Stimulated activated effector memory CD8-positive, alpha-beta T cell treated with anti-CD3 and anti-CD28 coated beads, Interleukin-12 subunit alpha, Interleukin-12 subunit beta, amount 100 ng/mL, for 72 hours (primary cell): ENCODE results near the gene FAM234B.

Experiments used
- ATAC-seq: fragments of 150-1000 bp; cut with Tn5 transposase; 2 replicates; pipeline ENCODE4 v1.10.0; 2021
- DNase-seq, 2 donors: peaks; one replicate each; pipeline ENCODE4 v3.0.0; 2021 to 2022; ENCODE audit warnings: low spot score in 2 of 2
- H3K27ac Mint-ChIP-seq: one replicate; pipeline ENCODE4 v1.8.0; 2022; ENCODE audit warnings: mild to moderate bottlenecking, mixed read lengths
- H3K36me3 Mint-ChIP-seq: one replicate; pipeline ENCODE4 v1.8.0; 2022; ENCODE audit warnings: mild to moderate bottlenecking, mixed read lengths
- H3K4me1 Mint-ChIP-seq: one replicate; pipeline ENCODE4 v1.8.0; 2022; ENCODE audit warnings: mixed read lengths
- H3K4me3 Mint-ChIP-seq: one replicate; pipeline ENCODE4 v1.8.0; 2022; ENCODE audit warnings: mild to moderate bottlenecking, mixed read lengths
- H3K9me3 Mint-ChIP-seq: one replicate; pipeline ENCODE4 v1.8.0; 2022; ENCODE audit warnings: mixed read lengths

Gene FAM234B, protein sequence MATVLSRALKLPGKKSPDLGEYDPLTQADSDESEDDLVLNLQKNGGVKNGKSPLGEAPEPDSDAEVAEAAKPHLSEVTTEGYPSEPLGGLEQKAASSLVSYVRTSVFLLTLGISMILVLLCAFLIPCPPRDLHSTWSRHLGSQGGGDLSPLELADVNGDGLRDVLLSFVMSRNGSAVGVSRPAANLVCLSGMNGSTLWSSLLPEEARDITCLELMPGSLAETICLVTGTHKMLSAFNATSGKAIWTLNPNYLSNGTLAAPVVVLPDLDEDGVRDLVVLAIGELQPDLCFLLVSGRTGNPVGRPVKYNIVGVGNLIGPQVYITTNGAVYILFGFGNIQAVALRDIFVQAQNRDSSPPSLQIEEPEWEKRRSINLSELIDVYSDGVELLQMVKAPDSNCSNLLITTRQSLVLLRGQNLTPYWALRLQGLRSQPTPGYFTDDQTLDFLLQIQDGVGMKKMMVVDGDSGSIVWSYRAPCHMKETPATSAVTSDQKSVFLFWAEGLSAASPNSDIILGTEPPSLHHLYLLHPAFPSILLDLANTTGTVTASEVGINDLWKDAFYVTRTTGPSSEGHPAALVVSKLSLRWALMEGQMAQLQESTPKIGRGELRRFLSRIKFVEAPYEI

DNA sequence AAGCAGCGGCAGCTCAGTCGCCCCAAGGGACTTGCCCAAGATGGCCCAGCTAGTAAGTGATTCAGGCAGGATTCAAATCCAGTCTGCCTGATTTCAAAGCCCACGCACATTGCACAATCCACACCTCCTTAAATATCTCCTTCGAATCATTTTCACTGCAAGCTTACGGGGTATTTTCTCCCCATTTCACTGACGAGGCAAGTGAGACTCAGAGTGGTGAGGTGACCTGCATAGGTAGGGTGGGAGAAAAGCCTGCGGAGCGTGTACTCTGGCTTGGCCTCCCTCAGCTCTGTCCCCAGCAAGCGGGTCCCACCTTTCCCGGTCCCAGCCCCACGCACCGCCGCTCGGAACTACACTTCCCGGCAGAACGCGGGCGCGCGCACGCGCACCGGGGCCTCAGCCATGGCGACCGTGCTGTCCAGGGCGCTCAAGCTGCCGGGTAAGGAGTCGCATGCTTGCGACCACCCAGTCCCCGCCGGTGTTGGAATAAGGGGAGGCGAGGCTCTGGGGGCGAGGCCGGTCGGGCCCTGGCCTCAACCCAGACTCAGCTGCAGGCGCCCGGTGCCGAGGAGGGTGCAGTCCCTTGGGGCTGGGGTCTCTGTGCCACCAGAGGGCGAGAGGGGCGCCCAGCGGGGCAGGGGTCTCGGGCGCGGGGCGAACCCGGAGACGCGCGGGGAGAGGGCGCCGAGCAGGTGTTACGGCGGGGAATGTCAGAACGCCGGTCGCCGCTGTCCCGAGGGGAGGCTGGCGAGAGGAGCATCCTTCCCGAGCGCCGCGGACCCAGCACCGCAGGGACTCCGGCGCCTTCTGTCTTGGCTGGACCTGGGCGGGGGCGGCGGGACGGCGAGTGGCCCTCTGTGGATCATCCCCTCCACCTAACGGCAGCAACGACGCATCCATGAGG, at the start of gene FAM234B:
Gene FAM234B (plus strand): TSS at position 380 of the 904 bp plus-strand sequence. CDS start 23 bp downstream, at position 403.
- peak; percentile 59 to 83 for DNase-seq
- H3K4me1 Mint-ChIP-seq: peaks cover 23% of the 10 kb centered on the region
- peak within 1 kb of the TSS; percentile 88 for H3K27ac Mint-ChIP-seq
- H3K4me3 Mint-ChIP-seq: peak within 1 kb of the TSS; percentile 78
- peak; percentile 86 for ATAC-seq
- H3K9me3 Mint-ChIP-seq: no peaks in the 10 kb centered on the region
- no peaks in the 10 kb centered on the region for H3K36me3 Mint-ChIP-seq

DNA sequence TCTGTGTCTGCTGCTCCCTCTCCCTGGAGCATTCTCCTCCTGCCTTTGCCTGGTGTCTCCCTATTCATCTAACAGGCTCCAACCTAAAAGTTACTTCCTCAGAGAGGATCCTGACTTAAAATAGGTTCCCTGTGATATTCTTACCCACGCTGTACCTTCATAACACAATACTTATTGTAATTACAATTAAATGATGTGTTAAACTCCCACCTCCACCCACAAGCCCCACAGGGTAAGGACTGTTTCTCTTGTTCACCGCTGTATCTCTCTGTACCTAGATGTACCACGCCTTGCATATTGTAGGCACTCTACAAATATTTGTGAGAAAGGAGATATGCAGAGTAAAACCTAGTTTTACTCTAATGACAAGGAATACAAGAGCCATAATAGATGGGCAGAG, 49.1 kb upstream of the FAM234B start:
- Mint-ChIP-seq H3K27ac (no peak overlapping the region), H3K9me3 (no peaks in the 10 kb centered on the region), H3K4me3 (no peak overlapping the region), H3K36me3 (no peaks in the 10 kb centered on the region), H3K4me1 (peaks cover 38% of the 10 kb centered on the region)
- ATAC-seq (no peak), DNase-seq (no peak)

DNA sequence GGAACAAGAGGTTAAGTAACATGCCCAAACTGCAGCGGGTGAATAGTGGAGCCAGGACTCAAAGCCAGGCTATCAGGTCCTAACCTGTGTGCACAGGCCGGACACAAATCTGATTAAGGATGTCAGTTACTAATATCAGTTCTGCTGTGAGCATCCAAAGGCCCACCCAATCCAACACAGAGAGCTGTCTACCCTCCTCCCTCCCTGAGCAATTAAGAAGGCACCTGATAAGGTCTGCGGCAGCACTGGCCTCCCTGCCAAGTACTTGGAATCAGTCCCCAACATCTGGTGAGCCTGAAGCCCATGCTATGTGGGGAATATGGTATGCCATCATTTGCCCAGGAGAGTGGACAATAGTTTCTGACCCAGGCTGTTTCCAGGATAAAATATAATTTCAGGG, 48.0 kb upstream of the FAM234B start:
- Mint-ChIP-seq H3K4me3 (no peak overlapping the region), H3K4me1 (peaks cover 40% of the 10 kb centered on the region), H3K36me3 (no peaks in the 10 kb centered on the region), H3K9me3 (no peaks in the 10 kb centered on the region), H3K27ac (no peak overlapping the region)
- DNase-seq (no peak), ATAC-seq (no peak)

DNA sequence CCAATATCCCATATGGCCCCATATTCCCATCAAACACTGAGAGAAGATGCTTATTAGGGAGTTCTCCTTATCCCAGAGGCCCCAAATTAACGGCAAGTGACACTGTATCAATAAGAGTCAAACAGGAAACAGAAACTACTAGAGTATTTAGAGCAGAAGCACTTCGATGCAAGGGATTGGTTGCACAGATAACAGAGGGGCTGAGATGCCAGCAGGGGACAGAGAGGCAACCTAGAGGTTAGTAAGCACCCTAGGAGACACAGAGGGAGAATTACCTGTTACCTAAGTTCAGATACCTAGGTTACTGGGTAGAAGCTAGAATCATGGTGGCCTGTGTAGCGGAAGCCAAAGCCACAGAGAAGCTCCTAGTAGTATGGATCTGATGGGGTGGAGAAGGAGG, 47.0 kb upstream of the FAM234B start:
- no peak overlapping the region for H3K27ac Mint-ChIP-seq
- H3K9me3 Mint-ChIP-seq: no peaks in the 10 kb centered on the region
- H3K36me3 Mint-ChIP-seq: peaks cover 5% of the 10 kb centered on the region
- H3K4me3 Mint-ChIP-seq: no peak overlapping the region
- ATAC-seq (no peak), DNase-seq (no peak)
- peaks cover 43% of the 10 kb centered on the region for H3K4me1 Mint-ChIP-seq

DNA sequence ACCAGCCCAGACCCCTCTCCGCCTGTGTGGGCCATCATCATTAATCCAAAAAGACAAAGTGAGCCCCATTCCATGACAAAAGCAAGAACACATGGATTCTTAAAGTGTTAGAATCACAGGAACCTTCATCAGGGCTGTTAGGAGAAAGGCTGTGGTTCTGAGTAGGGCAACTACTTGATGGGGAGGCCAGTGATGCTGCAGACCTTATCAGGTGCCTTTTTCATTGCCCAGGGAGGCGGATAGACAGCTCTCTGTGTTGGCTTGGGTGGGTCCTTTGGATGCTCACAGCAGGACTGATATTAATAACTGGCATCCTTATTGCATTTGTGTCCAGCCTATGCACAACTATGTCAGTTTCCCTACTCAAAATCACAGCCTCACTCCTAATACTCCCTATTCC, 46.4 kb upstream of the FAM234B start:
- no peak overlapping the region for H3K27ac Mint-ChIP-seq
- peaks cover 46% of the 10 kb centered on the region for H3K4me1 Mint-ChIP-seq

DNA sequence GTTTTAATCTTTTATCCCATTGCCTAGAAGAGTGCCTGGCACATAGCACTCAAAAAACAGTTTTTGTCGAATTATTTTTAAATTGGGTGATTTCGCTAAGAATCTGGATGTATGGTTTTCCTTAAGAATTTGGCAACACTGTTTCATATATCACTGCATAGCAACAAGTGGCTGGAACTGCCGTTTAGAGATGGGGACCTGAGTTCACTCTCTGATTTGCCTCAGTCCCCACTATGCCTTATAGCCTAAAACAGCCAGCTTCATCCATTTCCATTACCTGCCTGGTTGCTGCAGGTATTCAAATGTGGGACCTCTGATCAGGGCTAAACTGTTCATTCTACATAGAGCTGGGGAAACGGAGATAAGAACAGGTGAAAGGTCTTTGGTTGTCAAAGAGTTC, 45.9 kb upstream of the FAM234B start:
- ATAC-seq: no peak
- Mint-ChIP-seq H3K27ac (no peak overlapping the region), H3K36me3 (peaks cover 5% of the 10 kb centered on the region), H3K4me3 (no peak overlapping the region), H3K4me1 (peaks cover 41% of the 10 kb centered on the region), H3K9me3 (no peaks in the 10 kb centered on the region)
- DNase-seq: no peak

More for the DNA sequence above, 46.4 kb upstream of the FAM234B start:
- Mint-ChIP-seq H3K36me3 (peaks cover 5% of the 10 kb centered on the region), H3K9me3 (no peaks in the 10 kb centered on the region), H3K4me3 (no peak overlapping the region)
- ATAC-seq: no peak
- DNase-seq: no peak

DNA sequence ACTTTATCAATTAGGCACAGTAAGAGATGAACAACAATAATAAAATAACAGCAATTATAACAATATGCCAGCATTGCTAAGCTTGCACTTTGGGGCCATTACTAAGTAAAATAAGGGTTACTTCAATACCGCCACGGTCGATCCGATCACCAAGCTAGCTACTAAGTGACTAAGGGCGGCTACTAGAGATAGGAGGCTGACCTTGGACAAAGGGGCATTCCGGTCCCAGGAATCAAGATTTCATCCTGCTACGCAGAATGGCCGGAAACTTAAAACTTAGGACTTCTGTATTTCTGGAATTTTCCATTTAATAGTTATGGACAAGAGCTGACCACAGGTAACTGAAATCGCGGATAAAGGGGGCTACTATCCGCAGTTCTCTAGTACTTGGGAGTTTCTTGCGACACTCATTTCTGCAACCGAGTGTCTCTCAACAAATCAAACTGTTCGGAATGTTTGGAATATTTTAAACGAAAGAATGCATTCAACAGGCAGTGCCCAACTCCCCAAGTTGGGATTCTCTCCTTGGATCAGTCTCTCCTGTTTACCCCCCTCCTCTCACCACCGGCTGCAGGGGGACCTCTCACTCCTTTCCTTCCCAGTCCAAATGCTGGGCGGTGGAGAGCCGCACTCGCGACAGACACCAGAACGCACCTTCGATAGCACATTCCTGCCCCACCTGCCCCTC, 44.8 kb upstream of the FAM234B start:
- DNase-seq (no peak), ATAC-seq (no peak)
- Mint-ChIP-seq H3K4me1 (peaks cover 37% of the 10 kb centered on the region), H3K27ac (peak overlapping the region; percentile 74), H3K4me3 (peak overlapping the region; percentile 88), H3K9me3 (no peaks in the 10 kb centered on the region), H3K36me3 (peaks cover 5% of the 10 kb centered on the region)

DNA sequence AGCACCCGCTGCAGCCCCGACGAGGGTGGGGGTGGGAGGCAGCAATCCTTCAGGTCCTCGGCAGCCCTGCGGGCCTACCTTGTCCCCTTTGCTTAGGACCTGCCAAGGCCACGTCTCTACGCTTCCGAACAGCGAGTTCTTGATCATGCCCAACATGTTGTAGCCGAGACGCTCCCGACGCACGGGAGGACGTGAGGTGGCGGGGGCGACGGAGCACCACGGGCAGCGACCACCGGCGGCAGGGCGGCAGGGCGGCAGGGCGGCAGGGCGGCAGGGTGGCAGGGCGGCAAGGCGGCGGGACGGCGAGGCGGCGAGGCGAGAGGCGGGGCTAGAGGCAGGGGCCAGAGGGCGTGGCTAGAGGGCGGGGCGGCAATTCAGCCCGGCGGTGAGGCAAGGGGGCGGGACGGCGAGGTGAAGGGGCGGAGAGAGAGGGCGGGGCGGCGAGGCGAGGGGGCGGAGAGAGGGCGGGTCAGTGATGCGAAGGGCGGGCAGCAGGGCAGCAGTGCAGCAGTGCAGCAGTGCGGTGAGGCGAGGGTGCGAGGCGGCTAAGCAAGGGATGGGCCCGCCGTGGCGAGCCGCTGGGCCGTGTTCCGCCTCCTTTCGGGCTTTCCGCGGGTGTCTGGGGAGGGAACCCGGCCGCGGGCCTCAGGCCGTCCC, 44.1 kb upstream of the FAM234B start, which contains the start of gene HEBP1:
Gene HEBP1 (minus strand): TSS at position 307 of the 657 bp plus-strand sequence. CDS start 151 bp downstream, at position 156.
- Mint-ChIP-seq H3K4me1 (peaks cover 37% of the 10 kb centered on the region), H3K9me3 (no peaks in the 10 kb centered on the region), H3K4me3 (peak within 1 kb of the TSS; percentile 88), H3K27ac (peak within 1 kb of the TSS; percentile 74), H3K36me3 (peaks cover 5% of the 10 kb centered on the region)
- ATAC-seq: peak; percentile 92
- peak; percentile 96 to 98 for DNase-seq

DNA sequence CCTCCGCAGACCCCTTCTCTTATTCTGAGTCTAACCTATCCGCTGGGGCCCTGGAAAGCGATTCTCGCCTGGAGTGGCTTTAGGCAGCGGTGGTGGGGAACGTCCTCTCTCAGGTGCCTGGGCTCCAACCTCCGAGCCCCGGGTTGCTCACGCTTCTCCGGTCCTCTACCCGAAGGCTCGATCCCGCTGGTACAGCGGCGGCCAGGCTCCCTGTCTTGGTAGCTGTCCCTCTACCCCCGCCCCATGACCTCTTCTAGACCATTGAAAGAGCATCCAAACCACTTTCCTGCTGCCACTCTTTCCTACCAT, 43.6 kb upstream of the FAM234B start:
- Mint-ChIP-seq H3K9me3 (no peaks in the 10 kb centered on the region), H3K4me3 (peak overlapping the region; percentile 88), H3K27ac (no peak overlapping the region), H3K4me1 (peaks cover 37% of the 10 kb centered on the region), H3K36me3 (peaks cover 5% of the 10 kb centered on the region)
- DNase-seq (no peak), ATAC-seq (peak; percentile 55)

DNA sequence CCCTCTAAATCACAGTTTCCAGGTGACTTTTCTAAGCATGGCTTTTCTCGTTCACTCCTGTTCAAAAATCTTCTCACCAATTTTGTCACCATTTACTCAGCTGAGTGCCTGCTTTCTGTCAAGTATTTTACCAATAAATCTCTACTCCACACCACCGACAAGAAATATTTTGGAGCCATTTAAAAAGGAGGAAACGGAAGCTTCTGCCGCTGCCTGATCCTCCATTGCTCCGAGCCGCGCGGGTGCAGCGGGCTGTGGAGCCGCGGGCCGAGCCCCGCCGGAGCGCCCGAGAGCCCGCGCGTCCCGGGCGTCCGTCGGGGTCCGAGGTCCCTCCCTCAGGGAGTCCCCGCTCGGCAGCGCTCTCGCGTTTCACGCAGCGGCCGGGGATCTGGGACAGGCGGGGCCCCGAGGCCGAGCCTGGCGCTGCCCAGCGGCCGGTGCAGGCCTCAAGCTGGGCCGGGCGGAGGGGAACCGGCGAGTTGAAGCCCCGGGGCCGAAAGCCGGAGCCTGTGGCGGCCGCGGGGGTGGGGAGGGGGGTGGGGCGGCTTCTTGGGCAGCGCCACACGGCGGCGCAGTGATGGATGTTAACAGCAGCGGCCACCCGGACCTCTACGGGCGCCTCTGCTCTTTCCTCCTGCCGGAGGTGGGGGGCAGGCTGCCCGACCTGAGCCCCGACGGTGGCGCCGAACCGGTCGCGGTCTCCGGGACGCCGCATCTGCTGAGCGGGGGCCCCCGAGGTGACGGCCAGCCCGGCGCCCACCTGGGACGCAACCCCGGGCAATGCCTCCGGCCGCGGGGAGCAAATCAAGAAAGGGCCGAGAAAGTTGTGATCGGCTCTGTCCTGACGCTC, 43.0 kb upstream of the FAM234B start:
- DNase-seq: peak; percentile 28 to 74
- peaks cover 37% of the 10 kb centered on the region for H3K4me1 Mint-ChIP-seq
- H3K36me3 Mint-ChIP-seq: peaks cover 5% of the 10 kb centered on the region
- ATAC-seq: peak; percentile 33
- H3K4me3 Mint-ChIP-seq: peak overlapping the region; percentile 88
- no peak overlapping the region for H3K27ac Mint-ChIP-seq
- no peaks in the 10 kb centered on the region for H3K9me3 Mint-ChIP-seq

DNA sequence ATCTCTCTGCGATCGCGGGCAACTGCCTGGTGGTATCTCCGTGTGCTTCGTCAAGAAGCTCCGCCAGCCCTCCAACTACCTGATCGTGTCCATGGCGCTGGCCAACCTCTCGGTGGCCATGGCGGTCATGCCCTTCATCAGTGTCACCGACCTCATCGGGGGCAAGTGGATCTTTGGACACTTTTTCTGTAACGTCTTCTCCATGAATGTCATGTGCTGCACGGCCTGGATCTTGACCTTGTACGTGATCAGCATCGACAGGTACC, 42.5 kb upstream of the FAM234B start:
- no peak overlapping the region for H3K27ac Mint-ChIP-seq
- peak overlapping the region; percentile 88 for H3K4me3 Mint-ChIP-seq
- H3K9me3 Mint-ChIP-seq: no peaks in the 10 kb centered on the region
- H3K4me1 Mint-ChIP-seq: peaks cover 37% of the 10 kb centered on the region
- ATAC-seq (no peak), DNase-seq (no peak)
- peaks cover 5% of the 10 kb centered on the region for H3K36me3 Mint-ChIP-seq

DNA sequence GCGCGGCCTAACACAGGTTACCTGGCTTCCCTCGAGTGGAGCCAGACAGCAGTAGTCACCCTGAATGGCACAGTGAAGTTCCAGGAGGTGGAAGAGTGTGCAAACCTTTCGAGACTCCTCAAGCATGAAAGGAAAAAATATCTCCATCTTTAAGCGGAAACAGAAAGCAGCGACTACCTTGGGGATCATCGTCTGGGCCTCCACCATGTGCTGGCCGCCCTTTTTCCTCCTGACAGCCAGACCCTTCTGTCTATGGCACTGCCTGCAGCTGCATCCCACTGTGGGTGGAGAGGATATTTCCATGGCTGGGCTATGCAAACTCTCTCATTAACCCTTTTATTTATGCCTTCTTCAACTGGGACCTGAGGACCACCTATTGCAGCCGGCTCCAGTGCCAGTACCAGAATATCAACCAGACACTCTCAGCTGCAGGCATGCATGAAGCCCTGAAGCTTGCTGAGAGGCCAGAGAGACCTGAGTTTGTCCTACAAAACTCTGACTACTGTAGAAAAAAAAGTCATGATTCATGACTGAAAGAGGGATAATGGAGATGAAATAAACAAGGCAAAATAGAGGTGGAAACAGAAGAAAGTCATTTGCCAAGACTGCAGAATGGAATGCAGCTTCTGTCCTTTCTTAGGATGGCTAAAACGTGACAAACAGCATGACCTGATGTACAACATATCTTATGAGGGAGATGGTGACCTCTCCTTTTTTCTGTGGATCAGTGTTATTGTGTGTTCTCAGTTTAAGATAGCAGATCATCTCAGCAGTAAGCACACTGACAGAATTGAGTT, 41.7 kb upstream of the FAM234B start:
- ATAC-seq (no peak), DNase-seq (no peak)
- H3K9me3 Mint-ChIP-seq: no peaks in the 10 kb centered on the region
- H3K36me3 Mint-ChIP-seq: peaks cover 5% of the 10 kb centered on the region
- peaks cover 33% of the 10 kb centered on the region for H3K4me1 Mint-ChIP-seq
- H3K27ac Mint-ChIP-seq: no peak overlapping the region
- H3K4me3 Mint-ChIP-seq: peak overlapping the region; percentile 88

DNA sequence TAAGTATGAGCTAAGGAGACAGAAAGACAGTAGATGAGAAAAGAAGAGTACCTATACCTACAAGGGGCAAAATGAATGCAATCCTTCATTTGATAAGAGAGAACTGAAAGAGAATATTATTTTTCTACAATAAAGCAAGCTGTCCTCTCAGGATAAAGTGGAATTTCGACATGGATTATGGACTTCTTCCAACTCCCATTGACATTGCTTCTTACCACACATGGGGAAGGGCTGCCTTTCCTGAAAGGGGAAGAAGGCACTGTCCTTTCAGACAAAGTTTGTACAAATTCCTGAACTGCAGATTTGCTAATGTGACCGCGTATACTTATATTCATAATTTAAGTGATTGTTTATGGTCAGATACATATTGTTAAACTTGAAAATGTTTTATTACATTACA, 39.8 kb upstream of the FAM234B start:
- no peak overlapping the region for H3K27ac Mint-ChIP-seq
- no peak for ATAC-seq
- no peaks in the 10 kb centered on the region for H3K9me3 Mint-ChIP-seq
- peaks cover 24% of the 10 kb centered on the region for H3K4me1 Mint-ChIP-seq
- no peak for DNase-seq
- H3K36me3 Mint-ChIP-seq: peaks cover 5% of the 10 kb centered on the region
- no peak overlapping the region for H3K4me3 Mint-ChIP-seq
